Measurements from ENCODE around the gene ZBTB40.

The ZBTB40 gene

DNA sequence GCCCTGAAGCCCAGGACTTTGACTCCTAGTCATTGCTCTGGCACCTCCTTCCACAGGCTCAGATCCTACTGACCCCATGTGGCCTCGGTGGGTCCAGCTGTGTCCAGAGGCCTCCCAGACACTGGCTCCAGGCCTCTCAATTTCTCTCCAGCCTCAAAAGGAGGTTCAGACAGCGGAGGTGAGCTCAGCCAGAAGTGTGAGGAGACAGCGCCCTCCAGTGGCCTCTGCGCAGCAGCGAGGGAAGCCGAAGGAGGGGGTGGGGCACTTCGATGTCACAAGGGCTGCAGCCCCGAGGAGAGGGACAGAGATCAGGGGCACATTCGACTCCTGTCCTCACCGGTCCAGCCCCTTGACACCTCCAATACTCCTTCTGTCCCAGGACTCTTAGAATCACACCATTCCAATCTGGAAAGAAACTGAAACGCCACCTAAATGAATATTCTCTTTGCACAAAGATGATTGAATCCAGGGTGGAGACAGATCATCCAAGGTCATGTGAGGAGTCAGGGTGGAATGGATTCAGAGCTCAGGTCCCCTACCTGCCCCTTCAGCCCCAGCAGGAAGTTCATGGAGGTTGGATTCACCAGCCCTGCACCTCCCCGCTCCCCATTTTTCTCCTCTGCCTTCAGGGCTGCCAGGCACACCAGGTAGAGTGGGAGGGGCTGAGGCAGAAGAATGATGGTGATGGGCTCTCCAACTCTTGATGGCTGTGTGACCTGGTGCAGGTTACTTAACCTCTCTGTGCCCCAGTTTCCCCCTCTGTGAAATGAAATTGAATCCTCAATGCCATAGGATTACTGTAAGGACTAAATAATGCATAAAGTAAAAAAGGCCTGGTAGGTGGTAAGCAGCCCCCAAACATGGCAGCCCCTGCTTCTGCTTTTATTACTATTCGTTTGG is 34.8 kb upstream of the ZBTB40 start:
- no peak overlapping the region for H3K4me3 ChIP-seq (ENCODE audit: low read depth, low read length)
- TF ChIP-seq, protein P1, sequence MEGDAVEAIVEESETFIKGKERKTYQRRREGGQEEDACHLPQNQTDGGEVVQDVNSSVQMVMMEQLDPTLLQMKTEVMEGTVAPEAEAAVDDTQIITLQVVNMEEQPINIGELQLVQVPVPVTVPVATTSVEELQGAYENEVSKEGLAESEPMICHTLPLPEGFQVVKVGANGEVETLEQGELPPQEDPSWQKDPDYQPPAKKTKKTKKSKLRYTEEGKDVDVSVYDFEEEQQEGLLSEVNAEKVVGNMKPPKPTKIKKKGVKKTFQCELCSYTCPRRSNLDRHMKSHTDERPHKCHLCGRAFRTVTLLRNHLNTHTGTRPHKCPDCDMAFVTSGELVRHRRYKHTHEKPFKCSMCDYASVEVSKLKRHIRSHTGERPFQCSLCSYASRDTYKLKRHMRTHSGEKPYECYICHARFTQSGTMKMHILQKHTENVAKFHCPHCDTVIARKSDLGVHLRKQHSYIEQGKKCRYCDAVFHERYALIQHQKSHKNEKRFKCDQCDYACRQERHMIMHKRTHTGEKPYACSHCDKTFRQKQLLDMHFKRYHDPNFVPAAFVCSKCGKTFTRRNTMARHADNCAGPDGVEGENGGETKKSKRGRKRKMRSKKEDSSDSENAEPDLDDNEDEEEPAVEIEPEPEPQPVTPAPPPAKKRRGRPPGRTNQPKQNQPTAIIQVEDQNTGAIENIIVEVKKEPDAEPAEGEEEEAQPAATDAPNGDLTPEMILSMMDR (IDR thresholded peaks at IDR 0.05; ENCODE audit: low read depth, low read length) = peak; percentile 94

DNA sequence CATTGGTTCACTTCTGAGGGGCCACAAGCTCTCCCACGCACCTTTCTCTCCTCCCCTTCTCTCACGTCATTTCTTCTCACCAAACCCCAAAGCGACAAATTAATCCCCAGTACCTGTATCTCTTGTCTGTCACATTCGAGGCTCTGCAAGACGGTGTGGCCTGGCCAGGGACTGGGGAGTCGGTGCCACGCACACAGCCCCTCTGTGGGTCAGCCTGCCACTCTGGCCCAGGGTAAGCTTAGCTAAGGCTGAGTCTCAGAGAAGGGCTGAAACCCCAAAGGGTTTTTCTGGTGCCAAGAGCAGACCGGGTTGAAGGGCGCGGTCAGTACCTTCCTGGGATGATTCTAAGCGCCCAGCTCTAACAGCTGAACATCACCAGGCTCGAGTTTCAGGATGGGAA is 34.2 kb upstream of the ZBTB40 start:
- TF ChIP-seq, protein P1 (IDR thresholded peaks at IDR 0.05; ENCODE audit: low read depth, low read length) = no peak
- no peak overlapping the region for H3K4me3 ChIP-seq (ENCODE audit: low read depth, low read length)

DNA sequence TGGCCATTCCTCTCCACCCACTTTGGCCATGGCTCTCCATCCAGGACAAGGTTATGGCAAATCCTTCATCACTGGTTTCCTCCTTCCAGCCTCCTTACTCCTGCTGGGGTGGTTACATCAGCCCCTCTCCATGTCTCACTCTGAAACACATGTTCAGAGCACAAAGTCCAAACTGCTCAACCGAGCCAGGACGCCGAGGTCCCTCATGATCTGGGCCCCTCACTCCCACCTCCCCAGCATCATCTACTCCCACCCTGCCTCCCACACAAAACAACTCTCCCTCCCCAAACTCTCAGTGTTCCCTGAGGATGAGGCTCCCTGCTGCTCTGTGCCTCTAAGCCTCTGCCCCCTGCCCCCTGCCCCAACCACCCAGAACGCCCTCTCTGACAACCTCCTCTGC is 33.3 kb upstream of the ZBTB40 start:
- H3K4me3 ChIP-seq (ENCODE audit: low read depth, low read length) = no peak overlapping the region
- TF ChIP-seq, protein P1 (IDR thresholded peaks at IDR 0.05; ENCODE audit: low read depth, low read length) = no peak

DNA sequence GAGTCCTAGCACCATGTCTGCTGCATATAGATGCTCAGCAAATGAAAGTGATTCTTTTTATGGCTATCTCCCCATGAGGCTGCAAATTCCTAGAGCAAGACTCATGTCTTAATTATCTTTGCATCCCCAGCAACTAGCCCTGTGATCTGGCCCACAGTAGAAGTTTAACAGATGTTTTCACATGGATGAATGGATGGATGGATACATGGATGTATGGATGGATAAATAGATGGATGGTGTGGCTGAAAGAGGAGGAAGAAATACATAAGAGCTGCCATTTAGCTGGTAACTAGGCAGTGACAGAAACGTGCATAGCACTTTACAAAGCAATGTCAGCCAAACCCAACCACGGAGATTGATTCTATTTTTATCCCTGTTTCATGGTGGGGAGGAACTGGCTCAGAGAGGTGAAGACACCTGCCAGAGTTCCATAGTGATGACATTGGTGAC is 32.7 kb upstream of the ZBTB40 start:
- no peak overlapping the region for H3K4me3 ChIP-seq (ENCODE audit: low read depth, low read length)
- TF ChIP-seq, protein P1 (IDR thresholded peaks at IDR 0.05; ENCODE audit: low read depth, low read length) = no peak

DNA sequence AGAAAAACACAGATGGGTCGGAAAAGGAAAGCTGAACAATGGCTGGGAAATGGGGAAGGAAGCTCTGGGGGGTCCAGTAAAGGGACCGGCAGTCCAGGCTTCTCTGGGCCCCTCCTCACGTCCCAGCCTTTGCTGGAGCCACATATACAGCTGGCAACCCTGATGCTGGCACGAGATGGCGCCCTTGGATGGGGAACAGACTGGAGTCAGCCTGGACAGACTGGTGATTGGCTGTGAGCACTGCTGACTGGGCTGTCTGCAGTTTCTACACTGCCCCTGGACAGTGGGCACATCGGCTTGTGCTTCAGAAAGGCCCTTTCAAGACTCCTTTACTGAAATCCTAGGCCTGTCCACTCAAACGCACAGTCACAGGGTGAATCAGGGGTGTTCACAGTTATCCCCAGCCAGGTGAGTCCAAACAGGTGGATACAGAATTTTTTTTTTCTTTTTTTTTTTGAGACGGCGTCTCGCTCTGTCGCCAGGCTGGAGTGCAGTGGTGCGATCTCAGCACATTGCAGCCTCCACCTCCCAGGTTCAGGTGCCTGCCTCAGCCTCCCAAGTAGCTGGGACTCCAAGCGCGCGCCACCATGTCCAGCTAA is 31.1 kb upstream of the ZBTB40 start:
- TF ChIP-seq, protein P1 (IDR thresholded peaks at IDR 0.05; ENCODE audit: low read depth, low read length) = peak; percentile 80
- H3K4me3 ChIP-seq (ENCODE audit: low read depth, low read length) = no peak overlapping the region

DNA sequence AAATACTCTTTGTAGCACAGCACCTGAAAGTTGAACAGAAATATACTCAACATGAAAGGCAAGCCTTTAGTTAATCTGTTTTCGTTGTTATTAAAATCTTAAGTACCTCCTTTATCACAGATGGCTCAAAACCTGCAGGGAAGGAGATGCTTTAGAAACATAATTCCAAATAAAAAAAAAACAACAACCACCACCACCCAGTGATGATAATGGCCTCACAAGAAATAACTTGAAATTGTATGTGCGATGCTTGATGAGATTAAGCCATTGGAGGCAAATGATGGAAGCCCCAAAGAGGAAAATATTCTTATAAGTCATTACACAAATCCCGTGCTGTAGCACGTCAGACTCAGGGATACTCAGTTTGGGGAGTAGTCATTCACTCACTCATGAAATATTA is 24.9 kb upstream of the ZBTB40 start:
- no peak overlapping the region for H3K4me3 ChIP-seq (ENCODE audit: low read depth, low read length)
- TF ChIP-seq, protein P1 (IDR thresholded peaks at IDR 0.05; ENCODE audit: low read depth, low read length) = no peak

DNA sequence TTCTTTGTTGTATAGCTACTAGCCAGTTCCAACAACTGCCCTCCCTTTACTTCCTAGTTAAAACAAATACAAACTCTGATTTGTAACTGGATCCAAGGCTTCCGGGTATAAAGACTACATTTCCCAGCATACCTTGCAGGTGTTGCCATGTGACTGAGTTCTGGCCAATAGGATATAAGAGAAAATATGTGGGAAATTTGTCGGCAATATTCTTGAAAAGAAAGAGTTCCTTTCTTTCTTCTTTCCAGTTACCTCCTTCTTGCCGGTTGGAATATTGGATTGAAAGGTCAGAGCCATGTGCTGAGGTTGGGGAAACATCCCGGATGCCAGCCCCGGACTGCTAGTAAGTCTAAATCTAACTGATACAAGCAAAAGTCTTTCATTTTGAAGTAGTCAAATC is 23.0 kb upstream of the ZBTB40 start:
- peak overlapping the region; percentile 53 for H3K4me3 ChIP-seq (ENCODE audit: low read depth, low read length)
- TF ChIP-seq, protein P1 (IDR thresholded peaks at IDR 0.05; ENCODE audit: low read depth, low read length) = no peak
